Liver (tissue), 9 donors: ENCODE results near the gene HES4. TPM values are rescaled to one million over a fixed set of nuclear protein-coding genes. Genes with fewer than 3 reads are reported as not detected.

Source experiments
- DNase-seq: peaks from one replicate; pipeline ENCODE4 v3.0.0-alpha.2; 2017; ENCODE audit warnings: low spot score
- H3K27ac ChIP-seq, 2 donors: one replicate each; pipeline ENCODE4 v1.7.0; 2013; ENCODE audit warnings: inconsistent platforms in 2 of 2, low read length in 2 of 2, control low read depth in 1 of 2, low read depth in 1 of 2, mild to moderate bottlenecking in 1 of 2
- H3K27me3 ChIP-seq, 4 donors: one replicate each; pipeline versions ENCODE4 v1.6.1 to v1.7.0; 2013; ENCODE audit warnings: low read length in 3 of 4, inconsistent platforms in 1 of 4, mild to moderate bottlenecking in 1 of 4, moderate library complexity in 1 of 4; ENCODE audit not compliant: control insufficient read depth in 4 of 4, insufficient read depth in 4 of 4
- H3K36me3 ChIP-seq, 4 donors: one replicate each; pipeline versions ENCODE4 v1.6.1 to v1.7.0; 2013; ENCODE audit warnings: low read length in 3 of 4, mild to moderate bottlenecking in 3 of 4, low read depth in 1 of 4, moderate library complexity in 1 of 4; ENCODE audit not compliant: control insufficient read depth in 4 of 4, insufficient read depth in 3 of 4
- H3K4me1 ChIP-seq, 4 donors: one replicate each; pipeline versions ENCODE4 v1.6.1 to v1.7.0; 2013; ENCODE audit warnings: low read length in 3 of 4, mild to moderate bottlenecking in 3 of 4, moderate library complexity in 1 of 4; ENCODE audit not compliant: control insufficient read depth in 4 of 4, insufficient read depth in 4 of 4
- H3K4me3 ChIP-seq, 3 donors: one replicate each; pipeline versions ENCODE4 v1.6.1 to v1.7.0; 2013; ENCODE audit warnings: low read length in 3 of 3, control low read depth in 1 of 3, low read depth in 1 of 3, mild to moderate bottlenecking in 1 of 3
- H3K9ac ChIP-seq, 2 donors: one replicate each; pipeline ENCODE4 v1.7.0; 2013; ENCODE audit warnings: low read length in 2 of 2, mild to moderate bottlenecking in 2 of 2, moderate library complexity in 2 of 2, control low read depth in 1 of 2, low read depth in 1 of 2
- H3K9me3 ChIP-seq, 4 donors: one replicate each; pipeline versions ENCODE4 v1.6.1 to v1.7.0; 2013; ENCODE audit warnings: low read length in 3 of 4; ENCODE audit not compliant: control insufficient read depth in 4 of 4
- EGR1 ChIP-seq, 2 donors: IDR thresholded peaks; 2 replicates each; pipeline ENCODE4 v1.6.1; 2016 to 2018; ENCODE audit warnings: antibody characterized with exemption in 2 of 2, low read depth in 2 of 2
- FOXA1 ChIP-seq: IDR thresholded peaks from 2 replicates; pipeline ENCODE4 v1.6.1; 2016; ENCODE audit warnings: antibody characterized with exemption
- FOXA2 ChIP-seq: IDR thresholded peaks from 2 replicates; pipeline ENCODE4 v1.6.1; 2016; ENCODE audit warnings: antibody characterized with exemption
- GABPA ChIP-seq, 2 donors: IDR thresholded peaks in 1 of 2; conservative IDR thresholded peaks in 1 of 2; 2 replicates each; pipeline ENCODE4 v1.6.1; 2016; ENCODE audit warnings: antibody characterized with exemption in 2 of 2, mild to moderate bottlenecking in 1 of 2, moderate library complexity in 1 of 2
- HNF4A ChIP-seq, 2 donors: conservative IDR thresholded peaks; 2 replicates each; pipeline ENCODE4 v1.6.1; 2016; ENCODE audit warnings: antibody characterized with exemption in 2 of 2, mild to moderate bottlenecking in 2 of 2
- RAD21 ChIP-seq, 2 donors: IDR thresholded peaks; 2 replicates each; pipeline ENCODE4 v1.6.1; 2016; ENCODE audit warnings: antibody characterized with exemption in 2 of 2, mild to moderate bottlenecking in 2 of 2
- TAF1 ChIP-seq: conservative IDR thresholded peaks from 2 replicates; pipeline ENCODE4 v1.6.1; 2016; ENCODE audit warnings: antibody characterized with exemption, mild to moderate bottlenecking
- YY1 ChIP-seq: IDR thresholded peaks from 2 replicates; pipeline ENCODE4 v1.6.1; 2016; ENCODE audit warnings: antibody characterized with exemption, mild to moderate bottlenecking
- WGBS: extraction: QIAGEN DNeasy Blood & Tissue Kit; methylation state at CpG from one replicate; pipeline ENCODE4 v1.1.7; 2013; 5-methylcytosine and 5-hydroxymethylcytosine counted together
- polyA plus RNA-seq, 2 donors: library from polyadenylated mRNA; stranded (reverse) in 1 of 2; unstranded in 1 of 2; fragments of 200-250 nt in 1 of 2; fragments of >200 nt in 1 of 2; fragmentation: Nextera tagmentation in 1 of 2; extraction: Ambion mirVana in 1 of 2; gene quantifications; one replicate each; pipeline versions ENCODE4 v1.2.1 to v1.2.3, GENCODE V29; 2013 to 2015
- total RNA-seq, 2 donors: library from RNA; depleted of rRNA; stranded (reverse); fragments of >200 nt; gene quantifications; one replicate each; pipeline ENCODE4 v1.2.3, GENCODE V29; 2014
- TF ChIP-seq, protein P1 (sequence below): IDR thresholded peaks from 2 replicates; pipeline ENCODE4 v1.6.1; 2016; ENCODE audit warnings: antibody characterized with exemption, mild to moderate bottlenecking
- TF ChIP-seq, protein P2 (sequence below): IDR thresholded peaks from 2 replicates; pipeline ENCODE4 v1.6.1; 2016; ENCODE audit warnings: antibody characterized with exemption
- TF ChIP-seq, protein P3 (sequence below): IDR thresholded peaks from 2 replicates; pipeline ENCODE4 v1.6.1; 2016; ENCODE audit warnings: antibody characterized with exemption
- TF ChIP-seq, protein P4 (sequence below): IDR thresholded peaks from 2 replicates; pipeline ENCODE4 v1.6.1; 2016; ENCODE audit warnings: antibody characterized with exemption
- donor health status: healthy.
- donor health status: healthy.
- donor health status: healthy.
- donor health status: healthy.
- donor health status: healthy.

The HES4 gene
- total and polyA plus RNA-seq, 4 donors: 0.93 to 1.9 (median 1.7) TPM

DNA sequence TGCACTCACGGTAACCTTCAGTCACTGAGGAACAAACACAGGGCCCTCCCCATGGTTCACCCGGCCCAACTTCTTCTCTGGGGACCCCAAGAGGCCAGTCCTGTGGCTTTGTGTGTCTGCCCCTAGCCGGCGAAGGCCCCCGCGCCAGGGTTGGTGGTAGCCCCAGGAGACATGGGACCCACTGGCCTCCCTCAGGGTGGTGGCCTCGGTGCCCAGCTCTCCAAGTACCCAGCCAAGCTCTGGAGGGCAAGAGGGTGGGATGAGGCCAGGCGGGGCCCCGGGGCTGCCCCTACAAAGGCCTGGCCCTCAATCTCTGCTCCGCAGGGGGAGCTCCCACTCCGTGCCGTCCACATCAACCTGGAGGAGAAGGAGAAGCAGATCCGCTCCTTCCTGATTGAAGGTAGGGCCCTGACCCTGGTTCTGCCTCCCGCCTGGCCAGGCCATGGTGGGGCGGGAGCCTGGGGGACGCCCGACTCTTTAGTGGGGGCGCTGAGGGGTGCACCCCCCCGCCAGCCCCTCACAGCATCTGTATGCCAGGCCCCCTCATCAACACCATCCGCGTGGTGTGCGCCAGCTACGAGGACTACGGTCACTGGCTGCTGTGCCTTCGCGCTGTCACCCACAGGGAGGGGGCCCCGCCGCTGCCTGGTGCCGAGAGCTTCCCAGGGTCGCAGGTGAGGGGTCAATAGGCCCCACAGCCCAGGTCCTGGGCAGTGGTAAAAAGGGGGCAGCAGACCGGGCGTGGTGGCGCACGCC lies 28.0 kb downstream of the HES4 start:
- Histone ChIP-seq H3K4me1 (peaks cover 0 to 8% (median 2%) of the 10 kb centered on the region in 4 donors), H3K9me3 (no peaks in the 10 kb centered on the region), H3K27ac (no peak overlapping the region), H3K36me3 (no peaks in the 10 kb centered on the region), H3K27me3 (peaks cover 0 to 26% (median 2%) of the 10 kb centered on the region in 4 donors), H3K9ac (no peak overlapping the region), H3K4me3 (no peak overlapping the region)
- 79% methylated on average over 34 of the region's 34 CpGs for WGBS
- TF ChIP-seq RAD21 (IDR thresholded peaks at IDR 0.05): no peak
- TF ChIP-seq, protein P1, sequence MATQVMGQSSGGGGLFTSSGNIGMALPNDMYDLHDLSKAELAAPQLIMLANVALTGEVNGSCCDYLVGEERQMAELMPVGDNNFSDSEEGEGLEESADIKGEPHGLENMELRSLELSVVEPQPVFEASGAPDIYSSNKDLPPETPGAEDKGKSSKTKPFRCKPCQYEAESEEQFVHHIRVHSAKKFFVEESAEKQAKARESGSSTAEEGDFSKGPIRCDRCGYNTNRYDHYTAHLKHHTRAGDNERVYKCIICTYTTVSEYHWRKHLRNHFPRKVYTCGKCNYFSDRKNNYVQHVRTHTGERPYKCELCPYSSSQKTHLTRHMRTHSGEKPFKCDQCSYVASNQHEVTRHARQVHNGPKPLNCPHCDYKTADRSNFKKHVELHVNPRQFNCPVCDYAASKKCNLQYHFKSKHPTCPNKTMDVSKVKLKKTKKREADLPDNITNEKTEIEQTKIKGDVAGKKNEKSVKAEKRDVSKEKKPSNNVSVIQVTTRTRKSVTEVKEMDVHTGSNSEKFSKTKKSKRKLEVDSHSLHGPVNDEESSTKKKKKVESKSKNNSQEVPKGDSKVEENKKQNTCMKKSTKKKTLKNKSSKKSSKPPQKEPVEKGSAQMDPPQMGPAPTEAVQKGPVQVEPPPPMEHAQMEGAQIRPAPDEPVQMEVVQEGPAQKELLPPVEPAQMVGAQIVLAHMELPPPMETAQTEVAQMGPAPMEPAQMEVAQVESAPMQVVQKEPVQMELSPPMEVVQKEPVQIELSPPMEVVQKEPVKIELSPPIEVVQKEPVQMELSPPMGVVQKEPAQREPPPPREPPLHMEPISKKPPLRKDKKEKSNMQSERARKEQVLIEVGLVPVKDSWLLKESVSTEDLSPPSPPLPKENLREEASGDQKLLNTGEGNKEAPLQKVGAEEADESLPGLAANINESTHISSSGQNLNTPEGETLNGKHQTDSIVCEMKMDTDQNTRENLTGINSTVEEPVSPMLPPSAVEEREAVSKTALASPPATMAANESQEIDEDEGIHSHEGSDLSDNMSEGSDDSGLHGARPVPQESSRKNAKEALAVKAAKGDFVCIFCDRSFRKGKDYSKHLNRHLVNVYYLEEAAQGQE: no peak
- TF ChIP-seq HNF4A (conservative IDR thresholded peaks at IDR 0.05): no peak
- TF ChIP-seq EGR1 (IDR thresholded peaks at IDR 0.05; ENCODE audit: low read depth in 2 of 2): no peak
- no peak for TF ChIP-seq GABPA (IDR thresholded peaks at IDR 0.05 in 1 of 2, conservative IDR thresholded peaks at IDR 0.05 in 1 of 2)
- TF ChIP-seq, protein P2, sequence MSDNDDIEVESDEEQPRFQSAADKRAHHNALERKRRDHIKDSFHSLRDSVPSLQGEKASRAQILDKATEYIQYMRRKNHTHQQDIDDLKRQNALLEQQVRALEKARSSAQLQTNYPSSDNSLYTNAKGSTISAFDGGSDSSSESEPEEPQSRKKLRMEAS: no peak
- no peak for DNase-seq

DNA sequence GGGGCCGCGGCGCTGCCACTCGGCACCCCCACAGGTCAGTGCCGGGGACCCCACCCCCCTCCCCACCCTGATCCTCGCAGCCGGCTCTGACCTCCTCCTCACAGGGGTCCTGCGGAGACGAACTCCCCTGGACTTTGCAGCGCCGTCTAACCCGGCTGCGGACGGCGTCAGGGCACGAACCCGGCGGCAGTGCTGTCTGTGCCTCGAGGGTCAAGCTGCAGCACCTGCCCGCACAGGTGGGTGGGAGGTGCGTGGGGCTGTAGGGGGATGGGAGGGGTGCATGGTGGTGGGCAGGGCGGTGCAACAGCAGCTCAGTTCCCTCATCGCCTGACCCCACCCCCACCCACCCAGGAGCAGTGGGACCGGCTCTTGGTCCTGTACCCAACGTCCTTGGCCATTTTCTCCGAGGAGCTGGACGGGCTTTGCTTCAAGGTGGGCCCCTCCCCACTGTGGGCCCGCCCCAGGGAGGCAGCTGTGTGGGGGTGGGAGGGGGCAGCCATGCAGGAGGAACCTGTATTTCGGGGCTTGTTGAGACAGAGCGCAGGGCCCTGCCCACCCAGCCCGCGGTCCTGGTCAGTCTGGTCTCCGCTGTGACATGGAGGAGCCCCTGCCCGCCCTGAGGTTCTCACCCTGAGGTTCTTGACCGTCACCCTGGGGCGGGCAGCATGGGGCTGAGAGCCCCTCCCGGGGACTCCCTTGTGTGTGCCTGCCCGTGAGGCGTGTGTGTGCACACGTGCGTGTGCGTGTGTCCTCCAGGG lies 28.7 kb downstream of the HES4 start:
- Histone ChIP-seq H3K9ac (no peak overlapping the region), H3K36me3 (no peaks in the 10 kb centered on the region), H3K27ac (no peak overlapping the region), H3K9me3 (no peaks in the 10 kb centered on the region), H3K4me1 (peaks cover 3 to 13% (median 8%) of the 10 kb centered on the region in 4 donors), H3K27me3 (peaks cover 0 to 26% (median 2%) of the 10 kb centered on the region in 4 donors), H3K4me3 (no peak overlapping the region)
- no peak for DNase-seq
- 44% methylated on average over 42 of the region's 42 CpGs for WGBS
- TF ChIP-seq FOXA2: no peak
- TF ChIP-seq, protein P1: no peak
- TF ChIP-seq YY1: no peak
- TF ChIP-seq, protein P3, sequence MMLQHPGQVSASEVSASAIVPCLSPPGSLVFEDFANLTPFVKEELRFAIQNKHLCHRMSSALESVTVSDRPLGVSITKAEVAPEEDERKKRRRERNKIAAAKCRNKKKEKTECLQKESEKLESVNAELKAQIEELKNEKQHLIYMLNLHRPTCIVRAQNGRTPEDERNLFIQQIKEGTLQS: no peak
- TF ChIP-seq FOXA1: no peak
- TF ChIP-seq, protein P4, sequence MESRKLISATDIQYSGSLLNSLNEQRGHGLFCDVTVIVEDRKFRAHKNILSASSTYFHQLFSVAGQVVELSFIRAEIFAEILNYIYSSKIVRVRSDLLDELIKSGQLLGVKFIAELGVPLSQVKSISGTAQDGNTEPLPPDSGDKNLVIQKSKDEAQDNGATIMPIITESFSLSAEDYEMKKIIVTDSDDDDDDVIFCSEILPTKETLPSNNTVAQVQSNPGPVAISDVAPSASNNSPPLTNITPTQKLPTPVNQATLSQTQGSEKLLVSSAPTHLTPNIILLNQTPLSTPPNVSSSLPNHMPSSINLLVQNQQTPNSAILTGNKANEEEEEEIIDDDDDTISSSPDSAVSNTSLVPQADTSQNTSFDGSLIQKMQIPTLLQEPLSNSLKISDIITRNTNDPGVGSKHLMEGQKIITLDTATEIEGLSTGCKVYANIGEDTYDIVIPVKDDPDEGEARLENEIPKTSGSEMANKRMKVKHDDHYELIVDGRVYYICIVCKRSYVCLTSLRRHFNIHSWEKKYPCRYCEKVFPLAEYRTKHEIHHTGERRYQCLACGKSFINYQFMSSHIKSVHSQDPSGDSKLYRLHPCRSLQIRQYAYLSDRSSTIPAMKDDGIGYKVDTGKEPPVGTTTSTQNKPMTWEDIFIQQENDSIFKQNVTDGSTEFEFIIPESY: no peak
- no peak for TF ChIP-seq RAD21 (IDR thresholded peaks at IDR 0.05)
- no peak for TF ChIP-seq TAF1
- TF ChIP-seq HNF4A (conservative IDR thresholded peaks at IDR 0.05): no peak
